Lung (tissue), 12 donors: ENCODE measurements around the gene CMIP. TPM values are rescaled to one million over a fixed set of nuclear protein-coding genes. Genes with fewer than 3 reads are reported as not detected.
"Not testable (repeated sequence)": the region's sequence is repeated elsewhere in the genome, so short reads cannot be mapped to it uniquely, and the experiment has no call there.

Experiments used
- ATAC-seq: fragments of 200-7000 bp; cut with Tn5 transposase; one replicate; pipeline ENCODE4 v1.9.1; 2020; ENCODE audit warnings: moderate number of reproducible peaks; ENCODE audit not compliant: insufficient read depth, low FRiP score
- DNase-seq, 3 donors: peaks; one replicate each; pipeline ENCODE4 v3.0.0-alpha.2; 2013 to 2017
- H3K27ac ChIP-seq, 2 donors: one replicate each; pipeline ENCODE4 v1.5.1; 2013; ENCODE audit warnings: mild to moderate bottlenecking in 2 of 2, moderate library complexity in 2 of 2, control low read depth in 1 of 2, inconsistent platforms in 1 of 2, low read depth in 1 of 2, low read length in 1 of 2
- H3K27me3 ChIP-seq, 3 donors: one replicate each; pipeline ENCODE4 v1.5.1; 2013; ENCODE audit warnings: low read length in 2 of 3; ENCODE audit not compliant: control insufficient read depth in 3 of 3, insufficient read depth in 3 of 3
- H3K36me3 ChIP-seq, 4 donors: one replicate each; pipeline ENCODE4 v1.5.1; 2013; ENCODE audit warnings: low read length in 4 of 4, mild to moderate bottlenecking in 1 of 4, moderate library complexity in 1 of 4; ENCODE audit not compliant: control insufficient read depth in 4 of 4, insufficient read depth in 4 of 4
- H3K4me1 ChIP-seq, 5 donors: one replicate each; pipeline ENCODE4 v1.5.1; 2013; ENCODE audit warnings: low read length in 5 of 5, mild to moderate bottlenecking in 2 of 5, moderate library complexity in 1 of 5; ENCODE audit not compliant: control insufficient read depth in 5 of 5, insufficient read depth in 5 of 5
- H3K4me3 ChIP-seq: one replicate; pipeline ENCODE4 v1.5.1; 2013; ENCODE audit warnings: mild to moderate bottlenecking, control low read depth, moderate library complexity
- H3K9ac ChIP-seq, 2 donors: one replicate each; pipeline ENCODE4 v1.5.1; 2013; ENCODE audit warnings: low read length in 2 of 2, control low read depth in 1 of 2; ENCODE audit not compliant: insufficient read depth in 1 of 2
- H3K9me3 ChIP-seq, 4 donors: one replicate each; pipeline ENCODE4 v1.5.1; 2013; ENCODE audit warnings: low read length in 3 of 4, mild to moderate bottlenecking in 1 of 4, moderate library complexity in 1 of 4; ENCODE audit not compliant: control insufficient read depth in 4 of 4, insufficient read depth in 3 of 4
- WGBS, 2 donors: extraction: QIAGEN DNeasy Blood & Tissue Kit; methylation state at CpG; one replicate each; pipeline ENCODE4 v1.1.7; 2013; 5-methylcytosine and 5-hydroxymethylcytosine counted together
- polyA plus RNA-seq, 2 donors: library from polyadenylated mRNA; stranded (reverse); fragments of 200-250 nt; gene quantifications; one replicate each; pipeline ENCODE4 v1.2.1, GENCODE V29; 2013
- total RNA-seq, 2 donors: library from RNA; depleted of rRNA in 1 of 2; stranded (reverse); fragments of >200 nt in 1 of 2; gene quantifications; one replicate each; pipeline ENCODE4 v1.2.1, GENCODE V29; 2014 to 2021
- TF ChIP-seq, protein P1 (sequence below): IDR thresholded peaks from 2 replicates; pipeline ENCODE4 v1.5.1; 2012; ENCODE audit warnings: mild to moderate bottlenecking; ENCODE audit errors: control extremely low read depth, extremely low read depth
- donor health status: control.
- donor health status: control.
- donor health status: Bipolar disorder and iron deficiency.
- donor health status: healthy.
- donor health status: DM: yes; HTN: yes; CAD: no.

Gene CMIP
- total and polyA plus RNA-seq, 4 donors: 11.8 to 80.5 (median 48.6) TPM

DNA sequence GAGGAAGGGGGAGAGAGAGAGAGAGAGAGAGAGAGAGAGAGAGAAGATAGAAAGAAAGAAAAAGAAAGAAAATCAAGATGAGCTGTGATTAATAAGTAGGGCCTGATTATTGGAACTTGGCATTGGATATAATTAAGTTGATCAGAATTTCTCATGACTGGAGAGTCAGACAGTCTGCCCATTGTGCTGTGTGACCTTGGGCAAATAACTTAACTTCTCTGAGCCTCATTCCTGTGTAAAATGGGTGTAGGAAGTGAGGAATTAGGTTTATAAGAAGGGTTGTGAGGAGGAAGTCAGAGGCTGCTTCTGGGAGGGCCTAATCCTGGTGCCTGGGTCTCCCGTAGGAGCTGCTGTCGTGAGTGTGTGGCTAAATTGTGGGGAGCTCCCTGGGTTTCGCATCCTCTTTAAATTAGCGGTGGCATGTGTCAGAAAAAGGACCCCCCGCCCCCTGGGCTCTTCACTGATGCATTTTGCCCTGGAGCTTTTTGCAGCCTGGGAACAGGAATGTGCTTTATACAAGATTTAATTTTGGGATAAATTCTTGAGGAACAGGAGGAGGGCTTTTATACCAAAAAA, 76.0 kb downstream of the CMIP start:
- Histone ChIP-seq H3K27me3 (no peaks in the 10 kb centered on the region), H3K36me3 (peaks cover 0 to 4% (median under 1%) of the 10 kb centered on the region in 4 donors), H3K9ac (no peak overlapping the region), H3K27ac (no peak overlapping the region), H3K4me1 (peaks cover 0 to 16% (median 0%) of the 10 kb centered on the region in 5 donors), H3K4me3 (no peak overlapping the region), H3K9me3 (peaks cover 0 to 3% (median 0%) of the 10 kb centered on the region in 4 donors)
- 62 to 69% methylated on average over 5 of the region's 5 CpGs for WGBS, 2 donors
- no peak for ATAC-seq
- TF ChIP-seq, protein P1, sequence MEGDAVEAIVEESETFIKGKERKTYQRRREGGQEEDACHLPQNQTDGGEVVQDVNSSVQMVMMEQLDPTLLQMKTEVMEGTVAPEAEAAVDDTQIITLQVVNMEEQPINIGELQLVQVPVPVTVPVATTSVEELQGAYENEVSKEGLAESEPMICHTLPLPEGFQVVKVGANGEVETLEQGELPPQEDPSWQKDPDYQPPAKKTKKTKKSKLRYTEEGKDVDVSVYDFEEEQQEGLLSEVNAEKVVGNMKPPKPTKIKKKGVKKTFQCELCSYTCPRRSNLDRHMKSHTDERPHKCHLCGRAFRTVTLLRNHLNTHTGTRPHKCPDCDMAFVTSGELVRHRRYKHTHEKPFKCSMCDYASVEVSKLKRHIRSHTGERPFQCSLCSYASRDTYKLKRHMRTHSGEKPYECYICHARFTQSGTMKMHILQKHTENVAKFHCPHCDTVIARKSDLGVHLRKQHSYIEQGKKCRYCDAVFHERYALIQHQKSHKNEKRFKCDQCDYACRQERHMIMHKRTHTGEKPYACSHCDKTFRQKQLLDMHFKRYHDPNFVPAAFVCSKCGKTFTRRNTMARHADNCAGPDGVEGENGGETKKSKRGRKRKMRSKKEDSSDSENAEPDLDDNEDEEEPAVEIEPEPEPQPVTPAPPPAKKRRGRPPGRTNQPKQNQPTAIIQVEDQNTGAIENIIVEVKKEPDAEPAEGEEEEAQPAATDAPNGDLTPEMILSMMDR: no peak
- DNase-seq: no peak

DNA sequence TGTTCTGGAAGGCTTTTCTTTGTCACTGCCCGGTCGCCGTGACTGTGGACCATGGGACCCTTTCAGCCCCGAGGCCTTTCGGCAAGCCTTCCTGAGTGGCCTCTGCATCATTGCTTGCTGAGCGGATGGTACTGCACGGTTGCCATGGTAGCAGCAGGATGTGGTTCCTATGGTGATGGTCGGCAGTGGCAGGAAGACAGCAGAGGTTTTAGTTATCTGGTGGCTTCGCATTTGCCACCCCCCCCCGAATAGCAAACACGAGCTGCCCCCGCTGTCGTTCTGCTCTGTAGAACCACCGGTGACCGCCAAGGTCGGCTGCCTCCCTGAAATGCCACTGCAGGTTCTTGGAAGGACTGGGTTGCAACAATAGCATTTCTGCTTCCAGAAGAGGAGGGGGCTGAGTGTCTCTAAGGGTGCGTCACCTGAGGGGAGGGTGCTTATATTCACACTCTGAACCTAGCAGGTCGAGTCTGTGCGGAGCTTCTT, 76.6 kb downstream of the CMIP start:
- ATAC-seq: no peak
- H3K9ac ChIP-seq: no peak overlapping the region
- DNase-seq: no peak
- H3K27ac ChIP-seq: no peak overlapping the region
- no peak overlapping the region for H3K4me3 ChIP-seq
- H3K27me3 ChIP-seq: no peaks in the 10 kb centered on the region
- H3K36me3 ChIP-seq: peaks cover 0 to 4% (median under 1%) of the 10 kb centered on the region in 4 donors
- peaks cover 0 to 13% (median 0%) of the 10 kb centered on the region in 5 donors for H3K4me1 ChIP-seq
- TF ChIP-seq, protein P1: no peak
- H3K9me3 ChIP-seq: peaks cover 0 to 3% (median 0%) of the 10 kb centered on the region in 4 donors
- WGBS, 2 donors: 75 to 76% methylated on average over 19 of the region's 19 CpGs

DNA sequence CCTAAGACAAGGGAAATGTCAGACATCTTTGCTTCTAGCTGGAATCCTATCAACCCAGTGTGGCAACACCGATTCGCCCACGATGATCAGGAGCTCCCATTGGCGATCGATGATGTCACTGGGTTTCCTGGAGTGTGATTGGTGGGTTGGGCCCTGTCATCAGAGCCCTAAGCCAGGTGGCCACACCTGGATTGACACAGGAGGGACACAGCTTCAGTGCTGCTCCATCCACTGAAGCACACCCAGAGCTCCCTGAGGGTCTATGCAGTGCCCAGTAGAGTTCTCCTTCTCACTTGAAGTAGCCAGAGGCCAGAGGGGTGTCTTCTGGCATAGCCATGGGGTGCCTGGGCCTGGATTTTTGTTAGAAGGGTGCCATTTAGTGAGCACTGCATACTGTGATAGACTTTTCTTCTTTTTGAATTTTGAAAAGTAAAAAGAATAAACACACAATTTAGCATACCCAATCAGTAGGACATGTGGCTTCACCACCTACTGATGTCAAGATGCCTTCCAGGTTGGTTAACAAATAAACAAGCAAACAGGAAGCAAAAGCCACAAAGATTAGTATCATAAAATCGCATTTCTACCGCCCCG, 77.6 kb downstream of the CMIP start:
- ATAC-seq (no peak), DNase-seq (no peak)
- WGBS, 2 donors: 73 to 82% methylated on average over 8 of the region's 8 CpGs
- Histone ChIP-seq H3K4me3 (no peak overlapping the region), H3K9ac (no peak overlapping the region), H3K36me3 (peaks cover 0 to 2% (median under 1%) of the 10 kb centered on the region in 4 donors), H3K27ac (peak overlapping the region in 1 of 2 donors; percentile 59), H3K9me3 (peaks cover 0 to 3% (median 0%) of the 10 kb centered on the region in 4 donors), H3K4me1 (peaks cover 3 to 19% (median 8%) of the 10 kb centered on the region in 5 donors), H3K27me3 (no peaks in the 10 kb centered on the region)
- TF ChIP-seq, protein P1: no peak

DNA sequence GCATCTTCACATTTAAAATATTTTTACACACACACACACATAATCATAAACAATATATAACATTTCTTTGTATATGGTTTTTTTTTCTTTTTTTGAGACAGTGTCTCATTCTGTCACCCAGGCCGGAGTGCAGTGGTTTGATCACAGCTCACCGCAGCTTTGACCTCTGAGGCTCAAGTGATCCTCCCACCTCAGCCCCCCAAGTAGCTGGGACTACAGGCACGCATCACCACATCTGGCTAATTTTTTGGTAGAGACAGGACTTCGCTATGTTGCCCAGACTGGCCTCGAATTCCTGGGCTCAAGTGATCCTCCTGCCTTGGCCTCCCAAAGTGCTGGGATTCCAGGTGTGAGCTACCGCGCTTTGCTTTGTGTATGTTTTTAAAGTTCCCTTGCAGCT, 78.2 kb downstream of the CMIP start:
- WGBS, 2 donors: 95% methylated on average over 7 of the region's 7 CpGs
- not testable (repeated sequence) for H3K36me3 ChIP-seq, H3K9ac ChIP-seq, H3K4me3 ChIP-seq, ATAC-seq, H3K27ac ChIP-seq, H3K27me3 ChIP-seq, DNase-seq, H3K9me3 ChIP-seq
- peaks cover 3 to 19% (median 11%) of the 10 kb centered on the region in 5 donors for H3K4me1 ChIP-seq
